Stimulated activated CD8-positive, alpha-beta memory T cell treated with anti-CD3 and anti-CD28 coated beads, Interleukin-15, amount 100 ng/mL, for 4 hours (primary cell): ENCODE results near the gene PHPT1.
"Not testable (repeated sequence)": the region's sequence is repeated elsewhere in the genome, so short reads cannot be mapped to it uniquely, and the experiment has no call there.

Experiments
- DNase-seq, 2 donors: peaks; one replicate each; pipeline ENCODE4 v3.0.0-alpha.2; 2020; ENCODE audit warnings: low read depth in 2 of 2

Gene PHPT1

GRCh38 chr9:136823136-136824046, 25.8 kb upstream of the PHPT1 start:
- no peak for DNase-seq

GRCh38 chr9:136824496-136825225, 24.5 kb upstream of the PHPT1 start:
- DNase-seq, result no peak

- DNase-seq, result no peak
Measured at GRCh38 chr9:136825295-136826187, 23.7 kb upstream of the PHPT1 start.

GRCh38 chr9:136826188-136826541, 23.0 kb upstream of the PHPT1 start:
- no peak for DNase-seq

- DNase-seq, result no peak
Measured at GRCh38 chr9:136826703-136827582, 22.3 kb upstream of the PHPT1 start.

- no peak for DNase-seq
Measured at GRCh38 chr9:136827794-136828473, 21.3 kb upstream of the PHPT1 start.

GRCh38 chr9:136828474-136829140, 20.6 kb upstream of the PHPT1 start:
- DNase-seq, result no peak

- DNase-seq, result no peak
Measured at GRCh38 chr9:136829412-136829811, 19.8 kb upstream of the PHPT1 start.

- DNase-seq, result no peak
Measured at GRCh38 chr9:136829981-136830885, 19.0 kb upstream of the PHPT1 start.

GRCh38 chr9:136831002-136831719, 18.0 kb upstream of the PHPT1 start:
- DNase-seq, result no peak

- no peak for DNase-seq
Measured at GRCh38 chr9:136831720-136832104, 17.5 kb upstream of the PHPT1 start.

GRCh38 chr9:136832581-136832980, 16.6 kb upstream of the PHPT1 start:
- no peak for DNase-seq

- not testable (repeated sequence) for DNase-seq
Measured at GRCh38 chr9:136833381-136834048, 15.7 kb upstream of the PHPT1 start.

- DNase-seq, result no peak
Measured at GRCh38 chr9:136835162-136835931, 13.9 kb upstream of the PHPT1 start.

GRCh38 chr9:136835932-136836904, 13.0 kb upstream of the PHPT1 start:
- DNase-seq, result no peak
